GM18951 (cell line): Measurements from ENCODE around the gene YARS1.

Experiments
- POLR2A ChIP-seq: IDR thresholded peaks from 4 replicates; pipeline ENCODE4 v1.6.1; 2011; ENCODE audit warnings: mild to moderate bottlenecking; ENCODE audit not compliant: insufficient read length, insufficient read depth; ENCODE audit errors: extremely low read depth
- in situ Hi-C: fragments of 300-500 bp; cut with MboI; formaldehyde crosslinking; loops from one replicate; pipeline ENCODE4 v1.12.0; 2022; ENCODE audit warnings: low sequenced_read_pairs, mixed read lengths, inconsistent platforms; ENCODE audit not compliant: unreplicated experiment

The YARS1 gene

DNA sequence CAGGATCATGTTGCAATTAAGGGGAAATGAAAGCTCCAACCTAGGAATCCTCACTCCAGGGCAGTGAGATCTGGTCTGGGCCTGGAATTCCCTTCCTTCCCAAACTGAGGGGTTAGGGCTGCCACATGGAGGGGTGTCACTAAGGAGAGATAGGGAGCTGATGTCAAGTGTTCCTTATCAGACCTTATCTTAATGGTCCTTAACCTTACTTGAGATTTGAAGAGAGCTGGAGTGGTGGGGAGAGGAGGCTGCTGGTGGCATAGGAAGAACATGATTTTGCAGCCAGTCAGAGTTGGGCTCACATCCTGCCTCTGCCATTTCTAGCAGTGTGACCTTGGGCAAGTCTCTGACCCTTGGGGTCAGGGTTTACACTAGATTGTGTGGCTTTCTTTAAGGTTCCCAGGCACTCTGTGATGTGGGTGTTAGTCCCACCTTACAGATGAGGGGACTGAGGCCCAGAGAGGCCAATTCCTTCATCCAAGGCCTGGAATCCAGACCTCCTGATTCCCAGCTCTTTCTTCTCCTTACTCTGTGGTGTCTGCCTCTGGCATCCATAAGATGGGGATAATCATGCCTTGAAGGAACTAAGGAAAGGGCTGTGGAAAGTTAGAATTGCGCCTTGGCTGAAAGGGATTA lies 58.2 kb downstream of the YARS1 start:
- TF ChIP-seq POLR2A: no peak
- in situ Hi-C loops: no loop called here

DNA sequence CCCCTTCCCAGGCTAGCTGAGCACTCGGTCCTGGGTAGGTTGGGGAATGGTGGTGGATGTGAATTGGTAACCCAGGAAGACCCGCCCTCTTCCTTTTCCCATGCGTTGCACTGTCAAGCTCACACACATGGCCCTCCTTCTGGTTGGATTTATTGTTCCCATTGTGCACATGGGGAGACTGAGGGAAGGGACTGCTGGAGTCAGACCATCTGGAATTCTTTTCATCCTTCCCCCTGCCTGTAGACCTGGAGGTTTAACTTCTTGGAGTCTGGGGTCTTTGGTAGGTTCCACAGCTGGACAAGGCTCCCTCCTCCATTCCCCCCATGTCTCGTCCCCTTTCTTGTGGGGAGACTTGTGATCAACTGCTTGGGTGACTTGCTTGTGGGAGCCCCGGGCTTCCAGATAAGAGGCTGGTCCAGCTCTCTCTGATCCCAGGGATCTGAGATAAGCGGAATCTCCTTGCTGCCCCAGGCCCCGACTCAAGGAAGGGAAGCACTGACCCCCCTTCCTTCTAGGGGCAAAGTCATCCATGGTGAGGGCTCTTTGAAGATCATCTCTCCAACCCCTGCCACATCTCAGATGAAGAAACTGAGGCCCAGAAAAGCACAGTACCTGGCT lies 58.9 kb downstream of the YARS1 start:
- in situ Hi-C loops: no loop called here
- TF ChIP-seq POLR2A: no peak

DNA sequence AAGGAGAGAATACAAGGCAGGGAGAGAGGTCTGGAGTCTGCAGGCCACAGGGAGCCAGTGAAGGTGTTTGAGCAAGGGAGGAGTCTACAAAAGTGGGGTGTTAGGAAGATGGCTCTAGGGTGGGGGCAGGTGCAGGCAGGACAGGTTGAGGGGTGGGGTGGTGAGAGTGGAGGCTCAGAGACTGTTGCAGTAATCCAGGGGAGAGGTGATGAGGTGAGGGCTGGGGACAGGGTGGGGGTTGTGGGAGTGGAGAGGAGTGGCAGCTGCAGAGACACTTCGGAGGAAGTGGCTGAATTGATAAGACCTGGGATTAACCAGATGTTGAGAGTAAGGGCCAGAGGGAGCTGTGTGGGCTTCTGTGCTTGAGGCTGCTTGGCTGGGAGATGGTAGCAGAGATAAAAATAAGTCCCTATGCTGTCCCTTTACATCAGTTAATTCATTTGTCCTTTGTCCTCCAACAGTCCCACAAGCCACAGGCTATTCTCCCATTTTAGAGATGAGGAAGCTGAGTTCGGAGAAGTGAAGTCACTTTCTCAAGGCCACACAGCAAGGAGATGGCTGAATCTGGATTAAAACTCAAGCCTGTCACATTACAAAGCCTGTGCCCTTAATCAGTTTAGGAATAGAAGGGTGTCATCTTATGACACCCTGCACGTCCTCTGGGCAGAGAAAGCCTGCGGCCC lies 59.8 kb downstream of the YARS1 start:
- TF ChIP-seq POLR2A: no peak
- in situ Hi-C loops: no loop called here

DNA sequence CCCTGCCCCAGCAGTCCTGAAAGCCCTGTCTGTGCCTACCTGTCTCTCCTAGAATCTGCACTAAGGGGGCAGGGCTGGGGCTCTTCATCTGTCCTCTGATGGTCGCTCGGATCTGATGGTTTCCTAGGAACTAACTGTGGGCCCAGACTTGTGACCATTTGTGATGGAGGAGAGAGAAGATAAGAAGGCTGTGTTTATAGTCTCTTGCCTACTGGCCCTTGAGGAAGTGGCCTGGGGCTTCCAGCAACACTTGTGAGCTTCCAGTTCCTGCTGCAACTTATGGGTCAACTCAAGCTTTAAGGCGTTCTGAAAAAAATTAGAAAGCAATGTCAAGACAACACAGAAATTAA lies 61.4 kb downstream of the YARS1 start:
- in situ Hi-C loops: no loop called here
- TF ChIP-seq POLR2A: no peak

DNA sequence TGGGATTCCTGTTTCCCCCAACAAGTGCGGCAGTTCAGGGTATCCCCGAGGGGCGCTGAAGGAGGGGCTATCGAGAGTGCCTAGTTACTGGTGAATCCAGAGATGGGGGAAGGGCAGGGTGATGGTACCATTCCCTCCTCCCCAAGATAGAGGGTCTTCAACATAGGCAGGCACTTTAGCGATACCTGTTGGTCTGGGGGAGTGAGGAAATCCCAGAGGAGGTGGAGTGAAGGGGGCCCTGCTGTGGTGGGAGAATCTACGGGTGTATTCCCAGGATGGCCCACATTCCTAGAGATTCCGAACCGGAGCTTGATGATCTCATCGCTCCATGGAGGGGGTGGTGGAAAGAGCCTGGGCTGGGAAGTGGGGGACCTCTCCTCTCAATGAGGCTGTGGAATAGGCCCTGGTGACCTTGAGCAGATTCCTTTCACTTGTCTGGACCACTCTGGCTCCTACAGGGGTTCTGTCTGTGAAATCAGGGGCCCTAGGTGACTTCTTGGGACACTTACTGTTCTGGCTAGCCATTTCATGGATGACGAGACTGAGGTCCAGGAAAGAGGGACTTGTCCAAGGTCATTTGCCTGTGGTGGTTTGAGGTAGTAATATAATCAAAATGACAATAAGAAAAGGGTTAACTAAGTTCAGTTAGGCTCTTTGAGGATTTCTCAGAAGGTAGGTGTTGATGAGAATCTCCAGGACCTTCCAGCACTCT lies 61.9 kb downstream of the YARS1 start:
- TF ChIP-seq POLR2A: no peak
- in situ Hi-C loops: no loop called here

DNA sequence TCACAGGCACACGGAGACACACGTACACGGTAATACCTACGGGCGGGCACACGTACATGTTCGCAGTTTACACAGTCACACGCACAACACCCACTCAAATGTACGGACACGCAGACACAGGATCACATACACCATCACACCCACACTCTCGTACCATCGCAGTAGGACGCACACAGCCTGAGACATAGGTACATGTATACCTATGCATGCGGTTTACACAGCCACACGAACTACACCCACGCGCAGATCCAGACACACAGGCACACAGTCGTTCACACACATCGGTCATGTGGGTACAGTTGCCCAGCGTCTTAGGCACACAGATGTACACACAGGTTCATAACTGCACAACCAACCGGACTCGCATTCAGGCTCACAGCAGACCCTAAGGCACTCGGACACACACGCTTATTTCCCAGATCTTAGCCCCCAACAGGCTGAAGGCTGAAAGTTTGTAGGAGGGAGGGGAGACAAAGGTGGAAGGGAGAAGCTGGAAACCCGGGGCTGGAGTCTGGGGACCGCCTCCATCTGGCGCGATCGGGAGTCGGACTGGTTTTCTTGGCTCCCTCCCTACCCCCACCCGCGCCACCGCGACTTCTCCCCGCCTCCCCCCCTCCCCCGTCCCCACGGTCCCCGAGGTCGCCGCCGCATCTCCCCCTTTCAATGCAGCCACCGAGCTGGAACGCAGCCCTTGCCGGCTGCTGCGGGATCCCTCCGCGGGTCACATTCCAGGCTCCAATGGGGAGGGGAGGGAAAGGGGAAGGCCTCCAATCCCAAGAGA lies 62.7 kb downstream of the YARS1 start:
- TF ChIP-seq POLR2A: no peak
- in situ Hi-C loops: no loop called here

DNA sequence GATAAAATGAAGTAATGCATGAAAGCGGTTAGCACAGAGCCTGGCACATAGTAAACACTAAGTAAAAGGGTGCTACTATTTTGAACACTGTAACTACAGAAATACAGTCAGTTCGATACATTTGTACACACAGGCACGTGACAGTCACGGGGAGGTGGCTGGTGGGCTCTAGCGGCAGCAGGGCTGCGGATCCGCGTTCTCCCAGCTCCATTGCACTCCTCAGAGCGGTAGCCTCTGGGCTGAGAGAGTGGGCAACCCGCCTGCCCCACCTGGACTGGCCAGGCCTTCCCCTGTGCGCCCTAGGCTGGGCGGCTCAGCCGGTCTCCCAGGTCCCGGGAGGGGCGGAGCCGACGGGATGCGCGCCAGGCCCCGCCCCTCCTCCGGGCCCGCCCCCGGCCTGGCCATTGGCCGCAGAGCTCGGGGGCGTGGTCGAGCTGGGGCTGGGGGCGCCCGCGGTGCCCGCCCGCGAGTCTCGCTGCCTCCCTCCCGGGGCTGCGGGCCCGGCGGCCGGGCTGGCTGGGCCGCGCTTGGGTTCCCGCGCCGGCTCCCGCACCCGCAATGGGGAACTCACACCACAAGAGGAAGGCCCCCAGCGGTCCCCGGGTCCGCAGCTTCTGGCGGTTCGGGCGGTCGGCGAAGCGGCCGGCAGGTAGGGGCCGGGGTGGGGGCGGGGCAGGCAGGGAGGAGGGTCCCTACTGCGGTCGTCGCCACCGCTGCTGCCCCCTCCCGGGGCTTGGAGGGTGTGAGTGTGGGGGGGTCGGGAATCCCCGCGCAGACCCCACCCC lies 63.4 kb downstream of the YARS1 start:
- no peak for TF ChIP-seq POLR2A
- in situ Hi-C loops: no loop called here

DNA sequence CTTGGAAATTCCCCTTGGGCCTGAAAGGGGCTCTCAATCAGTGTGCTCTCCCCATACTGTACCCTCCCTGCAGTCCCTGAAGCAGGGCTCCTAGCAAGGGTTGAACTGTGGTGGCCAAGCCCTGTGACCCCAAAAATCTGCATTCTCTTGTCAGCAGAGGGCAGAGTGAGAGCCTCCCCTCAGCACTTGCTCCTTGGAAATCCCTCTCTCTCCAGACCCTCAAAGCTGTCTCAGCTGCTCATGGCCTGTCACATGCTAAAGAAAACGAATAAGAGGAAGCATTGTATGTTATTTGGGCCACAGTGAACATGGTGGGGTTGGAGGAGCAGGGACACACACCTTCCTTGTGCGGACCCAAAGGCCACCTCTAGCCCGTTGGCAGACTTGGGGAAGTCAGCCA lies 67.4 kb downstream of the YARS1 start:
- no peak for TF ChIP-seq POLR2A
- in situ Hi-C loops: no loop called here

DNA sequence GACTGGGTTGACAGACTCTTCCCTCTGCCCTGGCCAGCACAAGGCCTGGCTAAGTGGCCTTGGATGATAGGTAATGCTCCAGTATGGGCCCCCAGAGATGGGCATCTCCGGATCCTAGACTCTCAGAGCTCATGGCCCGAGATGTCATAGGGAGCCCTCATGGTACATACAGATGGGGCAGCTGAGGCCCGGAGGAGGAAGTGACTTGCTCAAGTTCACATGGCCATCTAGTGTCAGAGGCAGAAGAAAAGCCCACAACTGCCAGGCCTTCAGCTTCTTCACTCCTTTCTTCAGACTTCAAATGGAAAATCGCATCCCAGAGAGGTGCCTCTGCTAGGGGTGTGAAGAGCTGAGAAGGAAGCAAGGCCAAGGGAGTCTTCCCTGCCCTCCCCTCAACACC lies 67.8 kb downstream of the YARS1 start:
- TF ChIP-seq POLR2A: no peak
- in situ Hi-C loops: no loop called here

DNA sequence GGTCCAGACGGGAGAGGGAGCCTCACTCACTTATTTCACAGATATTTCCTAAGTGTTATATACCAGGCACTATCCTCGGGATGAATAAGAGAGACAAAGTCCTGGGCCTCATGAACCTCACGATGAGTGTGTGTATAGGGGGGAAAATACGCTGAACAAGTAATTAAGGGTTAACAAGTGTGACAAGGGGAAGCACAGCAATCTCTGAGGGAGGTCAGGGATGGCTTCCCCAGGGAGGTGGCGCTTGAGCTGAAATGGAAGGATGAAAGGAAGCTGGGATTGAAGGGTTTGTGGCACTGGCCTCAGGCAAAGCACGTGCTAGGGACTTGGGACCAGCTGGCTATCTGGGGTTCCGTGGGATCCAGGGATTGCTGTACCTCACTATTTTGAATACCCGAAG lies 68.2 kb downstream of the YARS1 start:
- no peak for TF ChIP-seq POLR2A
- in situ Hi-C loops: no loop called here

DNA sequence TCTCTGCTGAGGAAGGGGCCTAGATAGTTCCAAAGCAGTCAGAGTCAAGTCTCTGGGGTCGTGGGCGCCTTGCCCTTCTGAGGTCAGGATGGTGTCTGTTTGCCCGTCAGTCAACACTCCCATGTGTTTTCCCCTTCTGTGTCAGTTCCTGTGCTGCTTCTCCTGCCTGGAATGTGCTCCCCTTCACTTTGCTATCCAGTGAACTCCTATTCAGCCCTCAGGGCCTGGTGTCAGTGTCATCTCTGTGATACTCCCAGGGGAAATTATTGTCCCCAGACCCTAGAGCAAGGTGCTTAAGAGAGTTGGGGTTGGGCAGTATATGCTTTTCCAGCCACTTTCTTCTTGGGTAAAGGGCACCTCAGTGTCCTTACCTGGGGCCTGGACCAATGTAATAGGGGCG lies 68.8 kb downstream of the YARS1 start:
- TF ChIP-seq POLR2A: no peak
- in situ Hi-C loops: no loop called here

DNA sequence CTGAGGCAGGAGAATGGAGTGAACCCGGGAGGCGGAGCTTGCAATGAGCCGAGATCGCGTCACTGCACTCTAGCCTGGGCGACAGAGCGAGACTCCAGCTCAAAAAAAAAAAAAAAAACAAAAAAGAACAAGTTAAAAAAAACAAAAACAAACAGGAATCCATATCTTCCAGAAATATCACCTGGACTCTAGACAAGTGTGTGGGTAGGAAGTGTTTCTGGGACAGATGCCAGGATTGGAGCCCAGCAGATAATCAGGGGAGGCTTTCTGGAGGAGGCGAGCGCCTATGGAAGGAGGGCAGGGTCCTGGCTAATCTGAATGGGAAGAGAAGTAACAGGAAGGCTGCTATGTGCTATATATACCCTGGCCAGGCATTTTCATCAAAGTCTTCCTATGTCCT lies 71.0 kb downstream of the YARS1 start:
- in situ Hi-C loops: no loop called here
- no peak for TF ChIP-seq POLR2A
